GM12878 (cell line): ENCODE data around the gene NTM. TPM values are rescaled to one million over a fixed set of nuclear protein-coding genes. Genes with fewer than 3 reads are reported as not detected.

Source experiments
- ATAC-seq: fragments of 200-7000 bp; cut with Tn5 transposase; 3 replicates; pipeline ENCODE4 v1.9.1; 2020; ENCODE audit warnings: mild to moderate bottlenecking, moderate library complexity
- BruUV-seq: library from RNA; stranded (reverse); fragments of 400-500 nt; replicated peaks from 2 replicates; lab custom pipeline; 2021; lab: Mats Ljungman, UMichigan
- CTCF ChIA-PET: fragments of 300-600 bp; sonication (Branson Sonifier 250); formaldehyde crosslinking; extraction: SDS; loops from one replicate; lab custom pipeline; 2021; ENCODE audit warnings: inconsistent platforms; lab: Yijun Ruan, JAX
- POLR2A ChIA-PET: fragments of 350-600 bp; formaldehyde crosslinking; extraction: SDS; loops from one replicate; lab custom pipeline; 2021; ENCODE audit warnings: inconsistent platforms; lab: Charles Lee
- RAD21 ChIA-PET: fragments of 300-600 bp; sonication (Branson Sonifier 250); formaldehyde crosslinking; loops from one replicate; lab custom pipeline; 2023; ENCODE audit warnings: antibody characterized with exemption; ENCODE audit not compliant: unreplicated experiment; lab: Charles Lee
- SMC1A ChIA-PET: fragments of 300-600 bp; sonication (Branson Sonifier 250); formaldehyde crosslinking; loops from one replicate; lab custom pipeline; 2023; ENCODE audit not compliant: unreplicated experiment, uncharacterized antibody; lab: Charles Lee
- DNase-seq: peaks from one replicate; pipeline ENCODE4 v3.0.0-alpha.2; 2011; ENCODE audit warnings: low read depth, low spot score
- FAIRE-seq: peaks from 3 replicates; lab custom pipeline; 2011; peaks lifted over from hg19 to GRCh38; lab: Jason Lieb, UNC
- H2AFZ ChIP-seq: 2 replicates; pipeline ENCODE4 v1.6.0; 2011; ENCODE audit warnings: low read depth, low read length, control low read depth; ENCODE audit not compliant: control insufficient read depth
- H3K27ac ChIP-seq: 2 replicates; pipeline ENCODE4 v1.5.1; 2011; ENCODE audit warnings: control low read depth; ENCODE audit not compliant: control insufficient read depth, insufficient read depth
- H3K27me3 ChIP-seq, 2 experiments: replicated peaks in 1 of 2; 2 replicates each; pipeline versions ENCODE4 v1.6.0 to v1.6.1; 2011; ENCODE audit warnings: low read length in 1 of 2; ENCODE audit not compliant: control insufficient read depth in 2 of 2, insufficient read depth in 2 of 2
- H3K36me3 ChIP-seq, 2 experiments: 2 replicates each; pipeline ENCODE4 v1.5.1; 2011; ENCODE audit warnings: low read length in 1 of 2; ENCODE audit not compliant: control insufficient read depth in 2 of 2, insufficient read depth in 2 of 2
- H3K4me1 ChIP-seq: 2 replicates; pipeline ENCODE4 v1.6.1; 2011; ENCODE audit warnings: mild to moderate bottlenecking, low read length, moderate library complexity, mixed read lengths; ENCODE audit not compliant: control insufficient read depth, insufficient read depth
- H3K4me2 ChIP-seq: 2 replicates; pipeline ENCODE4 v1.6.0; 2011; ENCODE audit warnings: control low read depth; ENCODE audit not compliant: control insufficient read depth, insufficient read depth
- H3K4me3 ChIP-seq: fragments of 200-600 bp; sonication (generic); 2 replicates; pipeline ENCODE4 v1.5.1; 2016
- H3K79me2 ChIP-seq: 2 replicates; pipeline ENCODE4 v1.6.0; 2011; ENCODE audit warnings: low read length; ENCODE audit not compliant: control insufficient read depth, insufficient read depth
- H3K9ac ChIP-seq: 2 replicates; pipeline ENCODE4 v1.8.0; 2011; ENCODE audit warnings: low read length, control low read depth, mixed read lengths; ENCODE audit not compliant: control insufficient read depth, insufficient read depth
- H3K9me3 ChIP-seq: replicated peaks from 3 replicates; pipeline ENCODE4 v1.5.1; 2011; ENCODE audit warnings: mild to moderate bottlenecking, low read length; ENCODE audit not compliant: control insufficient read depth, insufficient read depth
- H4K20me1 ChIP-seq: 2 replicates; pipeline ENCODE4 v1.6.0; 2011; ENCODE audit not compliant: control insufficient read depth, insufficient read depth
- ATF7 ChIP-seq: fragments of 450-650 bp; IDR thresholded peaks from 2 replicates; pipeline ENCODE4 v1.6.1; 2016; ENCODE audit warnings: low read depth, mild to moderate bottlenecking
- BHLHE40 ChIP-seq, 2 experiments: fragments of 450-650 bp in 1 of 2; IDR thresholded peaks; 2 replicates each; pipeline ENCODE4 v1.6.1; 2011 to 2017; ENCODE audit warnings: low read depth in 2 of 2, borderline replicate concordance in 1 of 2, improper control_type of control experiment in 1 of 2, low read length in 1 of 2, mild to moderate bottlenecking in 1 of 2
- CEBPB ChIP-seq, 2 experiments: fragments of 150-350 bp in 1 of 2; IDR thresholded peaks; 2 replicates each; pipeline ENCODE4 v1.6.1; 2012 to 2014; ENCODE audit warnings: low read depth in 2 of 2, low read length in 2 of 2, borderline replicate concordance in 1 of 2, inconsistent platforms in 1 of 2
- ETV6 ChIP-seq, 2 experiments: fragments of 450-650 bp in 1 of 2; IDR thresholded peaks in 1 of 2; conservative IDR thresholded peaks in 1 of 2; 2 replicates each; pipeline ENCODE4 v1.6.1; 2014; ENCODE audit warnings: antibody characterized with exemption in 1 of 2, borderline replicate concordance in 1 of 2, low read depth in 1 of 2, mild to moderate bottlenecking in 1 of 2, moderate library complexity in 1 of 2
- KAT2A ChIP-seq: conservative IDR thresholded peaks from 2 replicates; pipeline ENCODE4 v1.6.1; 2011; ENCODE audit warnings: low read depth, low read length; ENCODE audit not compliant: control insufficient read depth
- NFYB ChIP-seq: IDR thresholded peaks from 2 replicates; pipeline ENCODE4 v1.6.1; 2011; ENCODE audit warnings: low read depth, mild to moderate bottlenecking, low read length, improper control_type of control experiment, moderate library complexity; ENCODE audit not compliant: insufficient read depth
- PAX5 ChIP-seq: IDR thresholded peaks from 2 replicates; pipeline ENCODE4 v1.6.1; 2011; ENCODE audit warnings: low read depth, low read length, borderline replicate concordance
- STAT1 ChIP-seq: fragments of 450-650 bp; conservative IDR thresholded peaks from 2 replicates; pipeline ENCODE4 v1.6.1; 2014; ENCODE audit warnings: antibody characterized with exemption, mild to moderate bottlenecking
- WGBS: methylation state at CpG from one replicate; pipeline ENCODE4 v1.1.6; 2016; ENCODE audit warnings: low lambda C conversion rate; ENCODE audit not compliant: insufficient replicate concordance, insufficient coverage; ENCODE audit errors: missing lambda C conversion rate; 5-methylcytosine and 5-hydroxymethylcytosine counted together
- in situ Hi-C: fragments of 300-500 bp; cut with MboI; formaldehyde crosslinking; loops from 9 replicates; pipeline ENCODE4 v1.14.3; 2018; ENCODE audit warnings: mixed read lengths
- intact Hi-C: fragments of 100-400 bp; cut with micrococcal nuclease; formaldehyde crosslinking; loops from one replicate; pipeline ENCODE4 v1.14.2; 2022; ENCODE audit not compliant: unreplicated experiment
- polyA plus RNA-seq, 11 experiments: library from polyadenylated mRNA; depleted of rRNA in 4 of 11; unstranded in 6 of 11; stranded (reverse) in 5 of 11; fragments of >200 nt; fragmentation: Nextera tagmentation in 4 of 11; fragmentation: Illumina TruSeq in 1 of 11; extraction: Ambion mirVana in 4 of 11; extraction: Trizol in 1 of 11; gene quantifications; 1 replicate in 1 of 11; 2 replicates in 10 of 11; pipeline versions ENCODE4 v1.2.1 to v1.2.3, GENCODE V29; 2011 to 2016; ENCODE audit warnings: inconsistent platforms in 2 of 11, missing spikeins in 2 of 11, low read depth in 1 of 11
- total RNA-seq, 4 experiments: library from RNA; depleted of rRNA in 3 of 4; stranded (reverse); fragments of >200 nt in 3 of 4; fragmentation: Illumina TruSeq in 1 of 4; extraction: Trizol in 1 of 4; gene quantifications; 2 replicates each; pipeline versions ENCODE4 v1.2.1 to v1.2.3, GENCODE V29; 2013 to 2021
- TF ChIP-seq, protein P1 (sequence below): fragments of 450-650 bp; IDR thresholded peaks from 2 replicates; pipeline ENCODE4 v1.6.1; 2017; ENCODE audit warnings: borderline replicate concordance

The NTM gene
- total and polyA plus RNA-seq, 10 of the 15 experiments (the other 5 are each of a cell fraction or from before 2014, with no cell fraction given) = not detected

DNA sequence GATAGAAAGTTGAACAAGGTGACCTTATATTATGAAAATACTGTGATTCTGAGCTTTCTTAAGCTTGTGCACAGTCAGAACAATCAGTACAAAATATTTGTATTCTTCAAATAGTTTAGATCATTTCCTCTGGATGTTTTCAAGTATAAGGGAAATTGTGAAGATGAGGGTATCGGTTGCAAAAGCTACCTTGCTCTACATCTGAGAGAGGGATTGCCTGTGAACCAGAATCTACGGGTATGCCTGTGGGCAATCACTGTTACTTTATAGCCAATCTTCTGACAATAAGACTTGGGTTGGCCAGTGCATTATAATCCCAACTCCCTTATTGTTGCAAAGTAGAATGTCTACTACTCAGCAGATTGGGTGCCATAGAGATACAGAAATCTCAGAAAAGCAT, 90.5 kb downstream of the NTM start:
- H3K9ac ChIP-seq = no peak overlapping the region
- H3K27ac ChIP-seq = no peak overlapping the region
- ChIA-PET SMC1A (interaction anchor here (0.6 kb wide), 1 partner anchor 1383 kb away, joined by 3 read pairs; no protein-coding TSS in a partner anchor), POLR2A (no interaction called here), RAD21 (no interaction called here), CTCF (no interaction called here)
- H4K20me1 ChIP-seq = no peaks in the 10 kb centered on the region
- in situ Hi-C loops (no loop called here), intact Hi-C loops (no loop called here)
- no peak overlapping the region for H3K4me2 ChIP-seq
- DNase-seq (no peak), ATAC-seq (no peak), FAIRE-seq (no peak)
- no peak overlapping the region for H3K4me3 ChIP-seq
- 44% methylated on average over 2 of the region's 2 CpGs for WGBS
- peaks cover 3 to 8% of the 10 kb centered on the region in 2 experiments; a peak in 3 of 4 replicates for H3K27me3 ChIP-seq
- no peaks in the 10 kb centered on the region for H3K9me3 ChIP-seq
- H3K36me3 ChIP-seq = no peaks in the 10 kb centered on the region
- no peak overlapping the region for H2AFZ ChIP-seq
- H3K79me2 ChIP-seq = no peaks in the 10 kb centered on the region
- no TSS peak for BruUV-seq
- H3K4me1 ChIP-seq = no peaks in the 10 kb centered on the region
- TF ChIP-seq PAX5 (no peak), CEBPB (IDR thresholded peaks at IDR 0.05; ENCODE audit: borderline replicate concordance in 1 of 2, low read depth in 2 of 2, low read length in 2 of 2) (no peak), ETV6 (conservative IDR thresholded peaks at IDR 0.05 in 1 of 2, IDR thresholded peaks at IDR 0.05 in 1 of 2; ENCODE audit: borderline replicate concordance in 1 of 2, low read depth in 1 of 2) (no peak), STAT1 (no peak), NFYB (no peak), BHLHE40 (IDR thresholded peaks at IDR 0.05; ENCODE audit: borderline replicate concordance in 1 of 2, low read depth in 2 of 2, low read length in 1 of 2) (no peak), ATF7 (no peak), KAT2A (no peak)
- TF ChIP-seq, protein P1, sequence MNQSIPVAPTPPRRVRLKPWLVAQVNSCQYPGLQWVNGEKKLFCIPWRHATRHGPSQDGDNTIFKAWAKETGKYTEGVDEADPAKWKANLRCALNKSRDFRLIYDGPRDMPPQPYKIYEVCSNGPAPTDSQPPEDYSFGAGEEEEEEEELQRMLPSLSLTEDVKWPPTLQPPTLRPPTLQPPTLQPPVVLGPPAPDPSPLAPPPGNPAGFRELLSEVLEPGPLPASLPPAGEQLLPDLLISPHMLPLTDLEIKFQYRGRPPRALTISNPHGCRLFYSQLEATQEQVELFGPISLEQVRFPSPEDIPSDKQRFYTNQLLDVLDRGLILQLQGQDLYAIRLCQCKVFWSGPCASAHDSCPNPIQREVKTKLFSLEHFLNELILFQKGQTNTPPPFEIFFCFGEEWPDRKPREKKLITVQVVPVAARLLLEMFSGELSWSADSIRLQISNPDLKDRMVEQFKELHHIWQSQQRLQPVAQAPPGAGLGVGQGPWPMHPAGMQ = no peak
